Ishikawa (cell line): ENCODE data around the gene DUSP16.

Experiments used
- CEBPB ChIP-seq: IDR thresholded peaks from 2 replicates; pipeline ENCODE4 v1.6.1; 2012
- CREB1 ChIP-seq: IDR thresholded peaks from 2 replicates; pipeline ENCODE4 v1.6.1; 2012; ENCODE audit warnings: low read depth
- EGR1 ChIP-seq: IDR thresholded peaks from 2 replicates; pipeline ENCODE4 v1.6.1; 2012
- EP300 ChIP-seq: IDR thresholded peaks from 2 replicates; pipeline ENCODE4 v1.6.1; 2012; ENCODE audit warnings: borderline replicate concordance
- FOXM1 ChIP-seq: IDR thresholded peaks from 2 replicates; pipeline ENCODE4 v1.6.1; 2012; ENCODE audit warnings: low read depth, borderline replicate concordance
- MAX ChIP-seq: IDR thresholded peaks from 2 replicates; pipeline ENCODE4 v1.6.1; 2012
- NFIC ChIP-seq: IDR thresholded peaks from 2 replicates; pipeline ENCODE4 v1.6.1; 2012
- RAD21 ChIP-seq: IDR thresholded peaks from 2 replicates; pipeline ENCODE4 v1.6.1; 2012; ENCODE audit warnings: low read depth
- REST ChIP-seq: IDR thresholded peaks from 2 replicates; pipeline ENCODE4 v1.6.1; 2012; ENCODE audit warnings: low read depth, mild to moderate bottlenecking
- TAF1 ChIP-seq: IDR thresholded peaks from 2 replicates; pipeline ENCODE4 v1.6.1; 2012; ENCODE audit warnings: low read depth, mild to moderate bottlenecking
- TCF12 ChIP-seq: IDR thresholded peaks from 2 replicates; pipeline ENCODE4 v1.6.1; 2012; ENCODE audit warnings: low read depth
- TEAD4 ChIP-seq: IDR thresholded peaks from 2 replicates; pipeline ENCODE4 v1.6.1; 2012
- USF1 ChIP-seq: IDR thresholded peaks from 2 replicates; pipeline ENCODE4 v1.6.1; 2012
- YY1 ChIP-seq: IDR thresholded peaks from 2 replicates; pipeline ENCODE4 v1.6.1; 2012; ENCODE audit warnings: low read depth
- ZBTB7A ChIP-seq: IDR thresholded peaks from 2 replicates; pipeline ENCODE4 v1.6.1; 2012; ENCODE audit warnings: low read depth

Gene DUSP16

GRCh38 chr12:12521044-12521485 is 41.6 kb downstream of the DUSP16 start:
- no peak for TF ChIP-seq USF1
- TF ChIP-seq REST: no peak
- no peak for TF ChIP-seq RAD21
- TF ChIP-seq TEAD4: no peak
- no peak for TF ChIP-seq YY1
- no peak for TF ChIP-seq CREB1
- no peak for TF ChIP-seq MAX
- no peak for TF ChIP-seq TCF12
- TF ChIP-seq EP300: no peak
- TF ChIP-seq NFIC: no peak
- no peak for TF ChIP-seq EGR1
- no peak for TF ChIP-seq TAF1

GRCh38 chr12:12520273-12520672 is 42.4 kb downstream of the DUSP16 start:
- TF ChIP-seq MAX: no peak
- no peak for TF ChIP-seq USF1
- TF ChIP-seq EP300: no peak
- no peak for TF ChIP-seq TCF12
- no peak for TF ChIP-seq TAF1
- no peak for TF ChIP-seq CEBPB
- TF ChIP-seq YY1: no peak
- no peak for TF ChIP-seq EGR1
- TF ChIP-seq RAD21: no peak
- TF ChIP-seq NFIC: no peak

- TF ChIP-seq ZBTB7A (no peak), REST (no peak), CEBPB (no peak), TAF1 (no peak), FOXM1 (no peak), CREB1 (no peak), TEAD4 (no peak), USF1 (no peak), MAX (no peak), YY1 (no peak), EGR1 (no peak), EP300 (no peak), RAD21 (no peak), NFIC (no peak), TCF12 (no peak)
These were observed 43.2 kb downstream of the DUSP16 start for GRCh38 chr12:12519354-12519998.

- TF ChIP-seq TEAD4 (no peak), FOXM1 (no peak)
These were observed 43.7 kb downstream of the DUSP16 start for GRCh38 chr12:12518919-12519318.

GRCh38 chr12:12518464-12518845 is 44.2 kb downstream of the DUSP16 start:
- TF ChIP-seq MAX: no peak
- TF ChIP-seq RAD21: no peak
- TF ChIP-seq NFIC: no peak
- no peak for TF ChIP-seq EP300
- no peak for TF ChIP-seq CEBPB
- no peak for TF ChIP-seq FOXM1
- TF ChIP-seq REST: no peak
- no peak for TF ChIP-seq YY1
